Spleen (tissue), 11 donors: ENCODE results near the gene MCC. TPM values are rescaled to one million over a fixed set of nuclear protein-coding genes. Genes with fewer than 3 reads are reported as not detected.

ENCODE experiments used
- DNase-seq: peaks from one replicate; pipeline ENCODE4 v3.0.0-alpha.2; 2020
- H3K27ac ChIP-seq, 8 donors: fragments of 200-600 bp; sonication (generic) in 7 of 8; 1 replicate in 4 of 8; 2 replicates in 4 of 8; pipeline versions ENCODE4 v1.5.0 to v1.8.0; 2016 to 2021; ENCODE audit warnings: inconsistent platforms in 4 of 8, mild to moderate bottlenecking in 4 of 8, moderate library complexity in 1 of 8
- H3K27me3 ChIP-seq, 7 donors: fragments of 200-600 bp; sonication (generic) in 6 of 7; replicated peaks in 1 of 7; 1 replicate in 4 of 7; 2 replicates in 3 of 7; pipeline versions ENCODE4 v1.5.0 to v1.8.0; 2016 to 2021; ENCODE audit warnings: inconsistent platforms in 3 of 7, mild to moderate bottlenecking in 1 of 7
- H3K36me3 ChIP-seq, 6 donors: fragments of 200-600 bp; sonication (generic) in 5 of 6; 1 replicate in 4 of 6; 2 replicates in 2 of 6; pipeline versions ENCODE4 v1.5.0 to v1.8.0; 2016 to 2021; ENCODE audit warnings: inconsistent platforms in 2 of 6
- H3K4me1 ChIP-seq, 6 donors: fragments of 200-600 bp; sonication (generic) in 5 of 6; 1 replicate in 3 of 6; 2 replicates in 3 of 6; pipeline versions ENCODE4 v1.5.0 to v1.8.0; 2016 to 2021; ENCODE audit warnings: inconsistent platforms in 3 of 6
- H3K4me3 ChIP-seq, 8 donors: fragments of 200-600 bp; sonication (generic) in 7 of 8; 1 replicate in 4 of 8; 2 replicates in 4 of 8; pipeline versions ENCODE4 v1.5.0 to v1.8.0; 2016 to 2021; ENCODE audit warnings: inconsistent platforms in 4 of 8, mild to moderate bottlenecking in 4 of 8, moderate library complexity in 2 of 8
- H3K9me3 ChIP-seq, 8 donors: fragments of 200-600 bp; sonication (generic) in 7 of 8; 1 replicate in 4 of 8; 2 replicates in 4 of 8; pipeline versions ENCODE4 v1.5.0 to v1.8.0; 2016 to 2021; ENCODE audit warnings: inconsistent platforms in 4 of 8
- POLR2A ChIP-seq, 3 donors: fragments of 450-650 bp; IDR thresholded peaks; one replicate each; pipeline ENCODE4 v1.5.1; 2017; ENCODE audit warnings: antibody characterized with exemption in 3 of 3, mild to moderate bottlenecking in 1 of 3
- POLR2AphosphoS5 ChIP-seq, 3 donors: sonication (generic); formaldehyde crosslinking; IDR thresholded peaks; one replicate each; pipeline ENCODE4 v1.5.1; 2017; ENCODE audit warnings: antibody characterized with exemption in 3 of 3
- WGBS, 5 donors: extraction: QIAGEN DNeasy Blood & Tissue Kit in 3 of 5; methylation state at CpG; one replicate each; pipeline versions ENCODE4 v1.1.5 to v1.1.7; 2013 to 2018; 5-methylcytosine and 5-hydroxymethylcytosine counted together
- intact Hi-C: fragments of 100-400 bp; cut with DNase I; formaldehyde crosslinking; loops from one replicate; pipeline ENCODE4 v1.15.0; 2023; ENCODE audit warnings: low total_unique reads
- polyA plus RNA-seq, 3 donors: library from polyadenylated mRNA; stranded (reverse); fragments of 200-250 nt; gene quantifications; one replicate each; pipeline ENCODE4 v1.2.1, GENCODE V29; 2013
- total RNA-seq, 7 donors: library from RNA; depleted of rRNA in 3 of 7; stranded (reverse); fragments of >200 nt in 3 of 7; fragmentation: NEBNext Ultra II Directional in 4 of 7; extraction: Animal tissue kit (Norgen Biotek cat#: 25700) in 4 of 7; gene quantifications; one replicate each; pipeline versions ENCODE4 v1.1.0 to v1.2.1, GENCODE V29; 2016 to 2021
- TF ChIP-seq, protein P1 (sequence below), 11 experiments: fragments of 200-600 bp in 7 of 11; fragments of 450-650 bp in 4 of 11; sonication (generic) in 4 of 11; IDR thresholded peaks in 8 of 11; conservative IDR thresholded peaks in 3 of 11; 1 replicate in 7 of 11; 2 replicates in 4 of 11; pipeline versions ENCODE4 v1.4.0 to v1.8.0; 2016 to 2021; ENCODE audit warnings: antibody characterized with exemption in 11 of 11, inconsistent platforms in 4 of 11, mild to moderate bottlenecking in 1 of 11
- donor health status: healthy with polysubstance abuse.
- donor health status: DM: no; HTN: no; CAD: no; lungs with moderate emphysema.
- donor health status: DM: no; HTN: no; CAD: no.
- donor health status: Bipolar disorder and iron deficiency.
- donor health status: healthy.
- donor health status: DM: no; HTN: no; CAD: no.
- donor health status: DM: yes; HTN: yes; CAD: no.

The MCC gene
- total and polyA plus RNA-seq, 10 donors = 1.3 to 32.8 (median 15.8) TPM

DNA sequence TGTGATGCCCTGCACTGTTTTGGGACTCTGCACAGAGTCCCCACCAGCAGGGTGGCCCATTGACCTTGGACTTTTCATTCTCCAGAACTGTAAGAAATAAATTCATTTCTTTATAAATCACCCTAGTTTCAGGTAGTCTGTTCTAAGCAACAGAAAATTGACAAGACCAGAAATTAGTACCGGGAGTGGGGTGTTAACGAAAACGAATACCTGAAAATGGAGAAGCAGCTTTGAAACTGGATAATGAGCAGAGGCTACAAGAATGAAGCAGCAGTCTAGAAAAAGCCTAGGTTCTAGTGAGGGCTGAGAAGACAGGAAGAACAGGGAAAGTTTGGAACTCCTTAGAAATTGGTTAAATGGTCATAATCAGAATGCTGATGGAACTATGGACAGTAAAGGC is 2.1 kb upstream of the MCC start:
- H3K27me3 ChIP-seq = peaks cover 0 to 79% (median 49%) of the 10 kb centered on the region in 7 donors
- DNase-seq = no peak
- WGBS, 5 donors = 95 to 98% (median 97%) methylated on average over 3 of the region's 3 CpGs
- peaks cover 0 to 25% (median 21%) of the 10 kb centered on the region in 6 donors for H3K4me1 ChIP-seq
- H3K9me3 ChIP-seq = peaks cover 8 to 24% (median 18%) of the 10 kb centered on the region in 8 donors
- no peaks in the 10 kb centered on the region for H3K36me3 ChIP-seq
- no peak overlapping the region for H3K4me3 ChIP-seq
- TF ChIP-seq, protein P1, sequence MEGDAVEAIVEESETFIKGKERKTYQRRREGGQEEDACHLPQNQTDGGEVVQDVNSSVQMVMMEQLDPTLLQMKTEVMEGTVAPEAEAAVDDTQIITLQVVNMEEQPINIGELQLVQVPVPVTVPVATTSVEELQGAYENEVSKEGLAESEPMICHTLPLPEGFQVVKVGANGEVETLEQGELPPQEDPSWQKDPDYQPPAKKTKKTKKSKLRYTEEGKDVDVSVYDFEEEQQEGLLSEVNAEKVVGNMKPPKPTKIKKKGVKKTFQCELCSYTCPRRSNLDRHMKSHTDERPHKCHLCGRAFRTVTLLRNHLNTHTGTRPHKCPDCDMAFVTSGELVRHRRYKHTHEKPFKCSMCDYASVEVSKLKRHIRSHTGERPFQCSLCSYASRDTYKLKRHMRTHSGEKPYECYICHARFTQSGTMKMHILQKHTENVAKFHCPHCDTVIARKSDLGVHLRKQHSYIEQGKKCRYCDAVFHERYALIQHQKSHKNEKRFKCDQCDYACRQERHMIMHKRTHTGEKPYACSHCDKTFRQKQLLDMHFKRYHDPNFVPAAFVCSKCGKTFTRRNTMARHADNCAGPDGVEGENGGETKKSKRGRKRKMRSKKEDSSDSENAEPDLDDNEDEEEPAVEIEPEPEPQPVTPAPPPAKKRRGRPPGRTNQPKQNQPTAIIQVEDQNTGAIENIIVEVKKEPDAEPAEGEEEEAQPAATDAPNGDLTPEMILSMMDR (IDR thresholded peaks at IDR 0.05 in 8 of 11, conservative IDR thresholded peaks at IDR 0.05 in 3 of 11) = no peak
- TF ChIP-seq POLR2A (IDR thresholded peaks at IDR 0.05) (no peak), POLR2AphosphoS5 (IDR thresholded peaks at IDR 0.05) (no peak)
- no peak overlapping the region for H3K27ac ChIP-seq
- intact Hi-C loops = no loop called here

DNA sequence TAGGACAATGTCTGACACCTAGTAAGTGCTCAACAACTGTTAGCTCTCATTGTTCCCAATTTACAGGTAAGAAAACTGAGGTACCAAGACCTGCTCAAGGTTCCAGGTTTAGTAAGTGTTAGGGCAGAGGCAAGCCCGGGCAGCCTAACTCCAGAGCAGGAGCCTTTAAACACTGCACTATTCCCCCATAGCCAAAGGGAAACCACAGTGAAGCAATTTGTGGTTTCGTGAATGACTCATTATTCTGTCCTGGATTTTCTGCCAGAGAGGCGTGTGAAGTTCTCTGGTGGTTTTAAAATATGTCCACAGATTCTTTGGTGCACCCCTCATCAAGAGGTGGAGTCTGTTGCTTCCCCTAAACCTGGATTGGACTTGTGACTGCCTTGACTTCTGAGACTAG is 1.0 kb upstream of the MCC start:
- intact Hi-C loops = no loop called here
- H3K4me3 ChIP-seq = peak overlapping the region in 1 of 8 donors; percentile 77
- 17 to 47% (median 26%) methylated on average over 3 of the region's 3 CpGs for WGBS, 5 donors

DNA sequence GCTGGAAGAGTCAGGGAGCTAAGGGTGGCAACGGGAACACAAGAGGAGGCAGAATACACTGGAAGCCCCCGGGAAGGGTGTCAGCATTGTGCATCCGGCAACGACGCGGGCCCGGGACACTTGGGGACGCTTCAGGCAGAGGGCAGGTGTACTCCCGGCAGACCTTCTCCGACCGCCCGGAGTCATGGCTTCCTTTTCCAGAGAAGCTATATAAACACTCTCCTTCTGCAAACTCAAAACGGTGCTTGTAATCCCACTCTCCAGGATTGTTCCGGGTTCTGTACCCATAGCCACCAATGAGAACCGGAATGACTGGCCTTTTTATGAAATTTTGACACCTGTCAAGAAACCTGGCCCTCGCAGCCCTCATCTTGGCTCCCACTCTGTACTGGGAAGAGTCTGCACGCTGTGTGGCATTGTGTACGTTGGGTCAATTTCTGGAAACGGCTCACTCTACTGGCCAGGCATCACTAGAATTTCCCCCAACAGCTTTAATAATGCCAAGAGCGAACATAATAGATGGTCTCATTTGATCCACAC is 462 bp upstream of the MCC start:
- Histone ChIP-seq H3K27me3 (peaks cover 0 to 91% (median 49%) of the 10 kb centered on the region in 7 donors), H3K27ac (no peak overlapping the region)

More for the DNA sequence above, 1.0 kb upstream of the MCC start:
- peaks cover 0 to 25% (median 21%) of the 10 kb centered on the region in 6 donors for H3K4me1 ChIP-seq
- H3K27me3 ChIP-seq = peaks cover 0 to 89% (median 49%) of the 10 kb centered on the region in 7 donors
- H3K9me3 ChIP-seq = peaks cover 8 to 24% (median 18%) of the 10 kb centered on the region in 8 donors
- no peak for DNase-seq
- no peaks in the 10 kb centered on the region for H3K36me3 ChIP-seq
- TF ChIP-seq, protein P1 (IDR thresholded peaks at IDR 0.05 in 8 of 11, conservative IDR thresholded peaks at IDR 0.05 in 3 of 11) = no peak
- TF ChIP-seq POLR2AphosphoS5 (IDR thresholded peaks at IDR 0.05) (no peak), POLR2A (IDR thresholded peaks at IDR 0.05) (no peak)
- no peak overlapping the region for H3K27ac ChIP-seq

DNA sequence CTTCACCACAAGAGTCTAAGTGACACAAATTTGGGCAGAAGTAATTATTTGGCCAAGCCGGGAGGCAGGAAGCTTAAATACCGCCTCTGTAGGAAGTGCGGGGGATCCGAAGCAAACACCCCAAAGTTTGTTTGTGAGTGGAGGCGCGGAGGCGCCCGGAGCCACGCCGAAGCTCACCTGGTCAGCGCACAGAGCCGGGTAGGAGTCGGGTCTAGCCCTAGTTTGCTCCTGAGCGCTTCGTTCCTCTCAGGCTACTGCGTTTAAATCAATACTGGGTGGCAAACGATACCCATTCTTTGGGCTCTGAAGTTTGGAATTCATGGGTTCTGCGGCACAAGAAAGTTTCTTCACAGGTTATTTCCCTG is 855 bp downstream of the MCC start:
- Histone ChIP-seq H3K4me1 (peaks cover 0 to 25% (median 21%) of the 10 kb centered on the region in 6 donors), H3K27ac (no peak overlapping the region), H3K36me3 (no peaks in the 10 kb centered on the region), H3K27me3 (peaks cover 0 to 92% (median 49%) of the 10 kb centered on the region in 7 donors), H3K9me3 (peaks cover 8 to 24% (median 18%) of the 10 kb centered on the region in 8 donors), H3K4me3 (peak overlapping the region; percentile 28 to 77 (median 50))
- DNase-seq = no peak
- TF ChIP-seq, protein P1 (IDR thresholded peaks at IDR 0.05 in 8 of 11, conservative IDR thresholded peaks at IDR 0.05 in 3 of 11) = no peak
- no peak for TF ChIP-seq POLR2AphosphoS5 (IDR thresholded peaks at IDR 0.05)
- TF ChIP-seq POLR2A (IDR thresholded peaks at IDR 0.05) = no peak
- 5 to 9% (median 6%) methylated on average over 15 to 18 of the region's 18 CpGs for WGBS, 5 donors
- intact Hi-C loops = no loop called here

More for the DNA sequence above, 462 bp upstream of the MCC start:
- Histone ChIP-seq H3K4me1 (peaks cover 0 to 25% (median 21%) of the 10 kb centered on the region in 6 donors), H3K36me3 (no peaks in the 10 kb centered on the region), H3K4me3 (peak overlapping the region; percentile 28 to 77 (median 50)), H3K9me3 (peaks cover 8 to 24% (median 18%) of the 10 kb centered on the region in 8 donors)
- whole genome bisulfite sequencing, 5 donors = 24 to 37% (median 29%) methylated on average over 16 to 20 of the region's 20 CpGs
- no peak for TF ChIP-seq POLR2A (IDR thresholded peaks at IDR 0.05)
- TF ChIP-seq POLR2AphosphoS5 (IDR thresholded peaks at IDR 0.05) = no peak
- TF ChIP-seq, protein P1 (IDR thresholded peaks at IDR 0.05 in 8 of 11, conservative IDR thresholded peaks at IDR 0.05 in 3 of 11) = no peak
- no peak for DNase-seq
- intact Hi-C loops = no loop called here
